ENCODE data around the gene RBL1.

DNA sequence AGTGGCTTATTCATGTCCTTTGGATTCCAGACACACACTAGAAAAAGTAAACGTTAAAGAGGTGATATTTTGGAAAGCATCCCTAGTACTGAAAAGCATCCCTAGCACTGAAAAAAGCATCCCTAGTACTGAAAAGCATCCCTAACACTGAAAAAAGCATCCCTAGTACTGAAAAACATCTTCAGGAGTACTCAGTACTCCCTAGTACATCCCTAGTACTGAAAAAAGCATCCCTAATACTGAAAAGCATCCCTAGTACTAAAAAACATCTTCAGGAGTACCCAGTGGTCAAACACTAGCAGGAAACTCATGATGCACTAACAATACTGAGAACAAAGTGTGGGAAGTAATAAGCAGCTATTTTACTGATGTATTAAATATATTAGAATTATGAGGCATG, 98.7 kb downstream of the RBL1 start:
- no peak for TF ChIP-seq EGR1 (IDR thresholded peaks at IDR 0.05; ENCODE audit: borderline replicate concordance in 1 of 2, low read depth in 2 of 2, low read length in 2 of 2)
- TF ChIP-seq SIN3A (IDR thresholded peaks at IDR 0.05; ENCODE audit: low read depth, low read length): no peak
